ENCODE data around the gene PTTG1IP2.

Gene PTTG1IP2

GRCh38 chr7:90469554-90469953 lies at the start of gene PTTG1IP2:
TSS of gene PTTG1IP2 (plus strand) at chr7:90469639. CDS start at chr7:90469787, 148 bp downstream.
- DNase-seq (ENCODE audit: low read depth in 2 of 2) = no peak

- DNase-seq (ENCODE audit: low read depth in 2 of 2) = no peak
These were observed 47.8 kb upstream of the PTTG1IP2 start for GRCh38 chr7:90421651-90422050.

DNA sequence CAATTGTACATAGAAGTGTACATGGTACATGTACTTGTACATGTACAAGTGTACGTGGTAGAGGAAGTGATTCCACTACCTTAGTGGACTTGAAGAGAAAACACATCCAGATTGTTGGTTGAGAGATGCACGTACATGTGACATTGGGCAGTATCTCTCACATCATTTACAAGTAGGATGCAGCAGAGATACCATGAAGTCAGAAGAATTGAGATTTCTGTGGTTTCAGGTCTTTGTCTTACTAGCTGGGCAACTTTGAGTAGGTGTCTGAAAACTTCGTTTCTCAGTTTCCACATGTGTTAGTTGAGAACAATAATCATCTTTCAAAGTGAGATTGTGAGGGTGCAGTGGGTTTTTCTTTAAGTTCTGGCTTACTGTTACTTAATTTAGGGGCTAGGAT lies 44.7 kb upstream of the PTTG1IP2 start:
- no peak for DNase-seq (ENCODE audit: low read depth in 2 of 2)

GRCh38 chr7:90425376-90425775 lies 44.1 kb upstream of the PTTG1IP2 start:
- no peak for DNase-seq (ENCODE audit: low read depth in 2 of 2)

- no peak for DNase-seq (ENCODE audit: low read depth in 2 of 2)
These were observed 38.6 kb upstream of the PTTG1IP2 start for GRCh38 chr7:90430614-90431460.

- DNase-seq (ENCODE audit: low read depth in 2 of 2) = no peak
These were observed 36.7 kb upstream of the PTTG1IP2 start for GRCh38 chr7:90432752-90433151.

DNA sequence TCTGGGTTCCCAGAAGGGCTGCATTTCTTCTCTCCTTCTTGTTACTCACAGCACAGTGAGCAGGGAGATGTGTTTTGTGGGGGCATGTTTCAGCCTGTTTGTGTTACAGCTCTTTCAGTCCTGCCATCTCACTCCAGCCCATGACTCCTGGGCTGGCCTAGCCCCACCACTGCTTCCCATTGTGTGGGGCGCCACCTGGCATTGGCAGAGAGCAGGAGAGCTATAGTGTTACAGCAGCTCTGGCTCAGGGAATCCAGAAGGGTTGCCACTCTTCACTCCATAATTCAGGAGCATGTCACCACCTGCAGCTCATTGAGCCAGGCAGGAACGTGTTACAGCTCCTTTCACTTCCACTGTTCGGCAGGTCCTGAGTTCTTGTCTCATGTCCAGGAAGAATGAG lies 36.2 kb upstream of the PTTG1IP2 start:
- DNase-seq (ENCODE audit: low read depth in 2 of 2) = no peak

- no peak for DNase-seq (ENCODE audit: low read depth in 2 of 2)
These were observed 23.8 kb upstream of the PTTG1IP2 start for GRCh38 chr7:90445633-90446032.

DNA sequence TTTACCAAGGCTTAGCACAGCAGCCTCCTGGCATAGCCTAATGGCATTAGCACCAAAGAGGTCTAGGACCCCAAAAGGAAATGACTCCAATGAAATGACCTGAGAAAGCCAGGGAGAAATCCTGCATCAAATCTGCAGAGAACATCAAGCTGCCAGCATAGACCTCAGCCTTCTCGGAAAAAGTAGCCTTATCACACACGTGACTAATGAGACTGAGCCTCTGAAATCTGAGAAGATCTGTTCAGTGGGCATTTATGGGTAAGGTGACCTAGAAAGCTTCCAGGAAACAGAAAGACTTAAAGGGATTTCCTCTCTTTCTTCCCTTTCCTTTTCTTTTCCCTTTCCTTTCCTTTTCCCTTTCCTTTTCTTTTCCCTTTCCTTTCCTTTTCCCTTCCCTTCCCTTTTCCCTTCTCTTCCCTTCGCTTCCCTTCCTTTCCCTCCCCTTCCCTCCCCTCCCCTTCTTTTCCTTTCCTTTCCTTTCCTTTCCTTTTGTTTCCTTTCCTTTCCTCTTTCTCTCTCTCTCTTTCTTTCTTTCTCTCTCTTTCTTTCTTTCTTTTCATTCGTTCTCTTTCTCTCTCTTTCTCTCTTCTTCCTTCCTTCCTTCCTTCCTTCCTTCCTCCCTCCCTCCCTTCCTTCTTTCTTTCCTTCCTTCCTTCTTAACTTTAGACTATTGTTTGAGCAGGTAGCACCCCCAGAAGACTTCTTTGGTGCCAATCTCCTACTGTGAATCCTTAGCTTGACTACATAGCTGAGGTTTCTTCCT lies 23.1 kb upstream of the PTTG1IP2 start:
- no peak for DNase-seq (ENCODE audit: low read depth in 2 of 2)

DNA sequence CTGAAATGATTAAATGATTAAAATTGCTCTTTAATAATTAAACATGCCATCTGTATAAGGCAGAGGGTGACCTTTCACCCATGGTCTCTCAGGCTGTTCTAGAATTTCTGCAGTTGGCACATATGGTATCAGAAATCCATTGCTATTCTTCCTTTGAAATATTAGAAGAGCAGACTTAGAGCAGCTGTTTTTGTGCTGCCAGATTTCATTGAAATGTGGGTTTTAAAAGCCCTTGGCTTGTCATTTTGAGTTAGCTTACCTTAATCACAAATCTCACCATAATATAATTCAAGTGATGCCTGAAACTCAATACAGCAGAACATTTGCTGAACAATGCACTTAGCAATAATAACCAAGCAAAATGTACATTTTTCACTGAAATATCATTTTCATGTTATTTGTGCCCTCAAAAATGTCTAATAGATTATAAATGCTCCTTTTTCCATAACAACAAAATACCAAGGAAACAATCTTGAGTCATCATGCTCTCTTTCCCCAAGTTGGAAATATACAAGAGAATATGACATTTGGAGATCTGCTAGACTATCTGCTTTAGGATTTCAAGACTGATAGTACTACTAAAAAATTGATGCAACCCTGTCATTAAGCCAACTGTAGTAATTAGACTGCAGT lies 16.1 kb upstream of the PTTG1IP2 start:
- DNase-seq (ENCODE audit: low read depth in 2 of 2) = no peak

- DNase-seq (ENCODE audit: low read depth in 2 of 2) = no peak
These were observed 15.5 kb upstream of the PTTG1IP2 start for GRCh38 chr7:90453931-90454330.

- DNase-seq (ENCODE audit: low read depth in 2 of 2) = no peak
These were observed 14.0 kb upstream of the PTTG1IP2 start for GRCh38 chr7:90455163-90456030.

- no peak for DNase-seq (ENCODE audit: low read depth in 2 of 2)
These were observed 11.3 kb upstream of the PTTG1IP2 start for GRCh38 chr7:90458104-90458503.

DNA sequence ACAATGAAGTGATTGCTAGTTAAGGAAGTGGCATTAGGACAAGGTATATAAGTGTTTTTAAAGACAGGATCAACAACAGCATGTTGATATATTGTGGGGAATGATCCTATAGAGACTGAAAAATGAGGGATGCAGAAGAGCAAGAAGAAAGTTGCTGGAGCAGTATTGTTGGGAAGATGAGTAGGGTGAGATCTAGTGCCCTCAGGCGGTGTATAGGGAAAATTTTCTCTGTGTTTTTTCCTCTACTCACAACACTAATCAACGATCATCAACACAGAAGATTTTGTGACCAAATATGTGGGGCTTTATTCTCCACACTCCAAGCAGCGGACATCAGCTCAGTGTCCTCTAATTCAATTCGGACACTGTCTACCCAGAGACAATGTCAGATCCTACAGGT lies 9.6 kb upstream of the PTTG1IP2 start:
- DNase-seq (ENCODE audit: low read depth in 2 of 2) = no peak

- DNase-seq (ENCODE audit: low read depth in 2 of 2) = no peak
These were observed 8.2 kb upstream of the PTTG1IP2 start for GRCh38 chr7:90461219-90461618.

- peak in 1 of 2 donors; percentile 2 for DNase-seq (ENCODE audit: low read depth in 2 of 2)
These were observed 6.2 kb upstream of the PTTG1IP2 start for GRCh38 chr7:90463151-90463628.

DNA sequence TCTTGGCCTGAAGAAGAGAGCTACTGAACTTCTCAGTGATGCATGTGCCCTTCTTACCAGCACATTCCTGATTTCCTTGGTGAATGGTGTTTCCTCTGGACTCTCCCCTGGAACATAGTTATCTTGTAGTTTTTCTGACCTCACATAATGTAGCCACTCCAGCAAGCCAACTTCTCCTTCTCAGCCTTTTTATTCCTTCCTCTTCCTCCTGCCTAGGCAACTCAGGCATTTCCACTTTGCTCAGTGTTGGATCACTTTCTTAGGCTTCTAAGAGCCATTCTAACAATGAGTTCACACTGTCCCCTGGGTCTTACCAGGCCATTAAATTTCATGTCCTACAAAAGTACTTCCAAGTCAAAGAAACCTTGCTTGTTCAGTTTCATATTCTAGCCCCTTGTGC lies 3.6 kb upstream of the PTTG1IP2 start:
- DNase-seq (ENCODE audit: low read depth in 2 of 2) = no peak

- no peak for DNase-seq (ENCODE audit: low read depth in 2 of 2)
These were observed 3.5 kb downstream of the PTTG1IP2 start for GRCh38 chr7:90472805-90473540.

DNA sequence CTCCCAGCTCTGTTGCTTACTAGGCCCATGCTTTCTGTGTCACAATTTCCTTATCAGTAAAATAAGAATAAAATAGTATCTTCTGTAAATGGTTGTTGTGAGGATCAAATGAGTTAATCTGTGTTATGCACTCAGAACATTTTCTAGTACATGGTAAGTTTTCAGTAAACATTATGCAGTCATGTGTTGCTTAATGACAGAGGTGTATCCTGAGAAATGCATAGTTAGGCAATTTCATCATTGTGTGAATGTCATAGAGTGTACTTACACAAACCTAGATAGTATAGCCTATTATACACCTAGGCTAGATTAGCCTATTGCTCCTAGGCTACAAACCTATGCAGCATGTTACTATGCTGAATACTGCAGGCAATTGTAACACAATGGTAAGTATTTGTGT lies 4.4 kb downstream of the PTTG1IP2 start:
- no peak for DNase-seq (ENCODE audit: low read depth in 2 of 2)

- no peak for DNase-seq (ENCODE audit: low read depth in 2 of 2)
These were observed 5.1 kb downstream of the PTTG1IP2 start for GRCh38 chr7:90474284-90475210.
